ENCODE data around the gene ABCA8.
"Not testable (repeated sequence)": the region's sequence is repeated elsewhere in the genome, so short reads cannot be mapped to it uniquely, and the experiment has no call there.

Gene ABCA8

GRCh38 chr17:68824185-68824584 lies 131.0 kb downstream of the ABCA8 start:
- DNase-seq (ENCODE audit: low read depth, low spot score): not testable (repeated sequence)

DNA sequence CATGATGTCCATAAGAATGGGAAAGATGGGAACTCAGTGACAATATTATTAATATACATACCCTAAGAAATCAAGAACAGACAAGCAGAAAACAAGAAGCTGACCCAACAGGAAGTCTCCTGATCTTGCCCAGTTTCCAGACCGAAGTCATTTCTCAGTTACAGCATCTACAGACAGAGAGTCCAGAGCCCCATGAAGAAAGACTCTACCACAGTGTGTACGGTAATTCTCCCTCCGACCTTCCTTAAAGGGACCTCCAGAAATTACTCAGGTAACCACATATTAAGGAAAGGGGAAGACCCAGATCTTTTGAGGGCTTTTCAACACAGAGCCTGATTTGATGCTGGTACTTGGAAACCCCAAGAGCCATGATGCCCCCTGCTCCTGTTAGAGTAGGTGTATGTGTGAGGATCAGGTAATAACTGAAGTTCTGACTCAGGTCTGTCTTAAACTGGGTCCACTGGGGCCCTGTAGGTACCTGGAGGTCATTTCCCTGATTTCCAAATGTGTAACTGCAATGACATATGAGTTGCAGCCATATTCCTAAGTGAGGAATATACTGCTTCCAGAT lies 132.4 kb downstream of the ABCA8 start:
- no peak for DNase-seq (ENCODE audit: low read depth, low spot score)

GRCh38 chr17:68821860-68822696 lies 133.1 kb downstream of the ABCA8 start:
- peak; percentile 11 for DNase-seq (ENCODE audit: low read depth, low spot score)

DNA sequence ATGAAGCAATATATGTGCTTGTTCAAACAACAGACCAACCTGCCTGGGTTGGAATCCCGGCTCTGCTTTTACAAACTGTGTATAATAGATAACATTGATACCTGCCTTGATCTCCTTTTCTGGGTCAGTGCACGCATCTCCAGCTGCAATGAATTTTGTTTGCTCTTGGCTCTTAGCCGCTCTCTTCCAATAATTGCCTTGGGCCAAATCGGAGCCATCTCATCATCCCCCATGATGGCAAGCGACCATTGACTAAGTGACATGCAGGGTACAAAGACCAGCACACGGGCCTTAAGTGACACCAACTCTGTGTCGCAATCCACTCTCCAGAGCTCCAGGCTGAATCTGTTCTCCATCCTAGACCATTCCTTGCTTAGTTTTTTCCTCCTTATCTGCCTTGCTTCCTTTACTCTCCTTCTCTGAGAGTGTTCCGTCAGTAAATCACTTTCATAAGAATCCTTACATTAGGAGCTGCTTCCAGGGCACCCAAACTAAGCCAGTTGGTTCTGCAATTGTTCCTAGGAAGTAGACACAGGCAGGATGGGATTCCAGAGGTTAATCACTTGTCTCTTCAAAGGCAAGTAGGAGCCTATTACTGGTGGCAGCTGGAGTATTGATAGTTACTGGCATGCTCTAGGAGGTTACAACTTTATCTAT lies 134.2 kb downstream of the ABCA8 start:
- DNase-seq (ENCODE audit: low read depth, low spot score): peak; percentile 22

DNA sequence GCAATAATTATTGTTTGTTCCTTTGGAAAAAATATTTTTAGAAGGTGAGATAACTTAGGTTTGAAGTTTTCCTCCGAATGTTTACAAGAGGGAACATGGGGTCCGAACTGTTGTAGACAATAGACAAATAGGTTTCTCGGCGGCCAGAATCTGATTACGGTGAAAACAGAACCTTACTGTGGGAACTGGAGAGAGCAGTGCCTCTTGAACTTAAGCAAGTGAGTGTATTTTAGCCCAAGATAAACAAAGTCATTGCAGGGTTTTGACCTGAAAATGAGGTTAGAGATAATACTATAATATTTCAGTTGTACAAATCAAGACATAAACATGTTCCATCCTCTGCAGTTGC lies 134.7 kb downstream of the ABCA8 start:
- no peak for DNase-seq (ENCODE audit: low read depth, low spot score)

GRCh38 chr17:68819465-68819864 lies 135.7 kb downstream of the ABCA8 start:
- DNase-seq (ENCODE audit: low read depth, low spot score): no peak
